ENCODE measurements around the gene RPS6KA1.

The RPS6KA1 gene

DNA sequence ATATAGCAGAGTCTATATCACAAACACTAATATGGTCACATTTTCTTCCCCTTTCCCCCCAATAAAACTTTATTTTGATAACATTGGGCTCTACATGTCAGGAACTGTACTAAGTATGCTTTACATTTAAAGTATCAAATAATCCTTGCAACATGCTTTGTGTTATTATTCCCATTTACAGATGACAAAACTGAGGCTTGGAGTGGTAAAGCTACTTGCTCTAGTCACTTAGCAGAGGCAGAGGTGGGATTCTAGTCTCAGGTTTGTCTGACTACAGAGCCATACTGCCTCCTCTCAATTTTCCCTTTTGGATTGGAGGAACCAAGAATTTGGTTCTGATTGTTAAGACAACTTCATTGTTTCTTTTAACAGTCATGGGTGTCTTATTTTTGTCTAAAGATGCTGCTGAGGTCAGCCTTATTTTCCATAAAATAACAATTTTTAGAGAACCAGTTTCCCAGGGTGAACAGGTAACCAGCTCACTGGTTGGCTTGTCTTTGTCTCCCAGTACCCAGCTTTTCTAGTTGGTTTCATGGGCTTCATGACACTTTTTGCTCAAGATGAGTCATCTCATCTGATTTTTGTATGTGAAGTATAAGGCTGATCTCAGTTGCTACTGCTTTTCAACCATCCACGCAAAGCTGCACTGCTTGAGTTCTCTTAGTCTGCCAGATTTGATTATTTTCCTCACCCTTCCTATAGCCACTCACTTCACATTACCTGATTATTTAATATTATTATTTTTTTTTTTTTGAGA is 85.3 kb downstream of the RPS6KA1 start:
- Histone ChIP-seq H3K36me3 (ENCODE audit: control insufficient read depth, insufficient read depth, low read length) (no peaks in the 10 kb centered on the region), H3K9me3 (ENCODE audit: control insufficient read depth, insufficient read depth, low read length) (no peaks in the 10 kb centered on the region), H3K27ac (ENCODE audit: low read length) (no peak overlapping the region), H3K4me1 (ENCODE audit: control insufficient read depth, insufficient read depth, low read length) (no peaks in the 10 kb centered on the region), H3K27me3 (ENCODE audit: control insufficient read depth, insufficient read depth, low read length) (no peaks in the 10 kb centered on the region), H3K4me3 (ENCODE audit: low read length) (no peak overlapping the region)
- DNase-seq (ENCODE audit: low read depth, low spot score), result no peak
- WGBS (ENCODE audit: insufficient coverage, insufficient read length), result no CpG with 5 or more reads among the region's 1 CpG

DNA sequence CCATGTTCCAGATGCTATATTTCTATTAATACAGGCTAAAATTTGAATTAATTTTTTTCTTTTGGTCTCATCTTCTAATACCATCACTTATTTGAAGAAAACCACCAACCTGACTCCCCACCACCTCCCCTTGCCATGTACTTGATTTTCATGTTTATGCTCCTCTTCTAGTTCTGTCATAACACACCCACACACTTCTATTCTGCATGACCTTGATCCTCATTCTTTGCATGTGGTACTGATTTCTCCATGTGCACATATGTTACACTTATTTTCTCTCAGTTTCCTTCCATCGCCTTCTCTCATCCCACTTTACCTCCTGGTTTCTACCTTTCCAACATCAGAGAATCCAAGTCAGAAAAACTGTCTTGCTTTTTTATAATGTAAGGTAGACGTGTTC is 87.3 kb downstream of the RPS6KA1 start:
- H3K9me3 ChIP-seq (ENCODE audit: control insufficient read depth, insufficient read depth, low read length), result no peaks in the 10 kb centered on the region
- no peaks in the 10 kb centered on the region for H3K27me3 ChIP-seq (ENCODE audit: control insufficient read depth, insufficient read depth, low read length)
- WGBS (ENCODE audit: insufficient coverage, insufficient read length), result no CpG with 5 or more reads among the region's 2 CpGs
- DNase-seq (ENCODE audit: low read depth, low spot score), result no peak
- no peaks in the 10 kb centered on the region for H3K4me1 ChIP-seq (ENCODE audit: control insufficient read depth, insufficient read depth, low read length)
- no peak overlapping the region for H3K4me3 ChIP-seq (ENCODE audit: low read length)
- H3K27ac ChIP-seq (ENCODE audit: low read length), result no peak overlapping the region
- no peaks in the 10 kb centered on the region for H3K36me3 ChIP-seq (ENCODE audit: control insufficient read depth, insufficient read depth, low read length)

DNA sequence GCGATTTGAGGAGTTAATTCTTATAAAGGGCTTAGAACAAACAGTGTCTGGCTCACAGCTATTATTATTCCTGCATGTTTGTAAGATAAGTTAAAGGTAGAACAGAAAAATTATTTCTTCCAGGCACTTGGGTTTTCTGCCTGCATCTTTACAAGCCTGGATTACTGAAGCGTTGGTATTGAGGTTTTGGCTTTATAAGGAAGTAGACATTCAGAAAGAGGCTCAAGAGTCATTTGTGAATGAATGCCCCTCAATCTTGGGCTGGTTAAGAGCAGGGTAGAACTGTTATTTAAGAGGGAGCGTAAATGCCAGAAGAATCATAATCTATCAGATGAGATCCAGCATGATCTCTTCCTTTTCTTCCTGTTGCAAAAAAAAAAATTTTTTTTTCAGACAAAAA is 89.0 kb downstream of the RPS6KA1 start:
- Histone ChIP-seq H3K36me3 (ENCODE audit: control insufficient read depth, insufficient read depth, low read length) (no peaks in the 10 kb centered on the region), H3K4me1 (ENCODE audit: control insufficient read depth, insufficient read depth, low read length) (no peaks in the 10 kb centered on the region), H3K27me3 (ENCODE audit: control insufficient read depth, insufficient read depth, low read length) (no peaks in the 10 kb centered on the region), H3K9me3 (ENCODE audit: control insufficient read depth, insufficient read depth, low read length) (no peaks in the 10 kb centered on the region), H3K4me3 (ENCODE audit: low read length) (no peak overlapping the region), H3K27ac (ENCODE audit: low read length) (no peak overlapping the region)
- DNase-seq (ENCODE audit: low read depth, low spot score), result no peak
- no CpG with 5 or more reads among the region's 3 CpGs for WGBS (ENCODE audit: insufficient coverage, insufficient read length)
